Thoracic aorta (tissue), 2 donors: ENCODE measurements around the gene SYNGR1. TPM values are rescaled to one million over a fixed set of nuclear protein-coding genes. Genes with fewer than 3 reads are reported as not detected.
A peak's percentile ranks its signal among the peaks of the same experiment; 100 is the strongest.

Experiments used
- ATAC-seq: fragments of 150-250 bp; one replicate; pipeline ENCODE4 v1.8.0; 2017; ENCODE audit warnings: low read depth; ENCODE audit not compliant: insufficient number of reproducible peaks, low FRiP score
- DNase-seq: peaks from one replicate; pipeline ENCODE4 v3.0.0-alpha.2; 2020; ENCODE audit warnings: low spot score
- H3K27ac ChIP-seq, 2 donors: fragments of 200-600 bp; sonication (generic); 1 replicate in 1 of 2; 2 replicates in 1 of 2; pipeline ENCODE4 v1.5.1; 2016; ENCODE audit warnings: mild to moderate bottlenecking in 2 of 2, moderate library complexity in 2 of 2
- H3K27me3 ChIP-seq: fragments of 200-600 bp; sonication (generic); replicated peaks from 2 replicates; pipeline ENCODE4 v1.6.0; 2016; ENCODE audit warnings: mild to moderate bottlenecking; ENCODE audit not compliant: insufficient read depth
- H3K36me3 ChIP-seq: fragments of 200-600 bp; sonication (generic); one replicate; pipeline ENCODE4 v1.5.1; 2016
- H3K4me1 ChIP-seq, 2 donors: fragments of 200-600 bp; sonication (generic); 1 replicate in 1 of 2; 2 replicates in 1 of 2; pipeline versions ENCODE4 v1.5.1 to v1.6.0; 2016; ENCODE audit warnings: low read depth in 2 of 2, mild to moderate bottlenecking in 1 of 2; ENCODE audit not compliant: control insufficient read depth in 1 of 2
- H3K4me3 ChIP-seq: fragments of 200-600 bp; sonication (generic); 2 replicates; pipeline ENCODE4 v1.5.1; 2016; ENCODE audit warnings: mild to moderate bottlenecking
- H3K9me3 ChIP-seq: fragments of 200-600 bp; sonication (generic); 2 replicates; pipeline ENCODE4 v1.5.1; 2016
- CTCF ChIP-seq: fragments of 200-600 bp; sonication (generic); IDR thresholded peaks from one replicate; pipeline ENCODE4 v1.5.1; 2019; ENCODE audit warnings: antibody characterized with exemption
- total RNA-seq, 2 donors: library from RNA; depleted of rRNA; stranded (reverse); fragments of >200 nt; gene quantifications; one replicate each; pipeline versions ENCODE4 v1.1.0 to v1.2.3, GENCODE V29; 2016

Gene SYNGR1
- total RNA-seq, 2 donors from 2014 or later: 9.1 to 12.9 TPM

GRCh38 chr22:39309364-39309861 is 40.4 kb upstream of the SYNGR1 start:
- Histone ChIP-seq H3K27me3 (no peaks in the 10 kb centered on the region), H3K9me3 (no peaks in the 10 kb centered on the region), H3K4me3 (no peak overlapping the region), H3K27ac (peak overlapping the region; percentile 70 to 72), H3K4me1 (peaks cover 4 to 15% of the 10 kb centered on the region in 2 donors), H3K36me3 (peaks cover 30% of the 10 kb centered on the region)
- no peak for ATAC-seq
- TF ChIP-seq CTCF: peak; percentile 9
- DNase-seq: no peak

DNA sequence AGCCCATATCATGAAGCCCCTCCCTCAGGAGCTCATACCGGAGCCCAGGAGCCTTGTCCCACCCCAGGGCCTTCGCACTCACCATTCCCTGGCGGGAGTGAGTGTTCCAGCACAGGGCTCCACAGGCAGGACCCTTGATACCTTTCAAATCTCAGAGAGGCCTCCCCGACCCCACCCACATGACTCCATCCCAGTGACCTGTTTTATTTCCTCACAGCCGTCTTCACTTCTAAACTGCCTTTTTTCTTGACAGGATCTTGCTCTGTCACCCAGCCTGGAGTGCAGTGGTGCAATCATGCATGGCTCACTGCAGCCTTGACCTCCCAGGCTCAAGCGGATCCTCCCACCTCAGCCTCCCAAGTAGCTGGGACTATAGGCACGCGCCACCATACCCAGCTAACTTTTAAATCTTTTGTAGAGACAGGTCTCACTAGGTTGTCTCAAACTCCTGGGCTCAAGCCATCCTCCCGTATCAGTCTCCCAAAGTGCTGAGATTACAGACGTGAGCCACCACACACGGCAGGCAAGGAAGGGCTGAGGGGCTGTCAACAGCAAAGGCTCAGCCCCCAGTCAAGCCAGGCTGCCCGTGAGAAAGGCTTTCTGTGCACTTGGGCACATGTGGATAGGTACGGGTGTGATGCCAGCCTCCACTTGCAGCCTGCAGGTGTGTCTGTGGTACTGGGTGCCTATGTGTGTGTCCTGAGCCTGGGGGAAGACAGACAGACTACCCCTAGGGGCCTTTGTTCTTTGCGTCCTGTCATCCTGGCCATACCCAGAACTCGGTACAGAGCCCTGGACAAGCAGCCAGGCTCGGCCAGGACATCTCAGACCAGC is 39.7 kb upstream of the SYNGR1 start:
- DNase-seq: no peak
- TF ChIP-seq CTCF: no peak
- no peak overlapping the region for H3K4me3 ChIP-seq
- H3K27ac ChIP-seq: peak overlapping the region in 1 of 2 donors; percentile 70
- H3K27me3 ChIP-seq: no peaks in the 10 kb centered on the region
- no peaks in the 10 kb centered on the region for H3K9me3 ChIP-seq
- peaks cover 4 to 22% of the 10 kb centered on the region in 2 donors for H3K4me1 ChIP-seq
- no peak for ATAC-seq
- peaks cover 37% of the 10 kb centered on the region for H3K36me3 ChIP-seq

GRCh38 chr22:39311592-39312400 is 38.0 kb upstream of the SYNGR1 start:
- no peak for TF ChIP-seq CTCF
- DNase-seq: no peak
- no peaks in the 10 kb centered on the region for H3K9me3 ChIP-seq
- no peak overlapping the region for H3K4me3 ChIP-seq
- ATAC-seq: no peak
- no peak overlapping the region for H3K27ac ChIP-seq
- H3K4me1 ChIP-seq: peaks cover 8 to 39% of the 10 kb centered on the region in 2 donors
- peaks cover 51% of the 10 kb centered on the region for H3K36me3 ChIP-seq
- H3K27me3 ChIP-seq: no peaks in the 10 kb centered on the region

DNA sequence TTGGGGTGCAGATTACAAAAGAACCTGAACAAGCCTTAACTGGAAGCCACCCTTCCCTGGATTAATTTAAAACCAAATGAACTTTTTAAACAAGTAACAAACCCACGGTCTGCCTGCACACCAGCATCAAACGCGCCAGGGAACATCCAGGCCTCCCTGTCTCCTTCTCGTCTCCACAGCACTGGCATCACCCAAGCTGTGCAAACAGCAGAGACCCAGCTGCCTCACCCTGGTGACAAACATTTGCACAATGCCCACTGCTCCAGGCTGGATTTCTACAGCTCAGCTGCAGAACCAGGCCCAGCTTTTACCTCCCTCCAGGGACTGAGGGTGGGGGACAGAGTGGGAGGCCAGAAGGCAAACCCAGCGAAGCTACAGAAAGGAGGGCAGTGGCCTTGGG is 37.4 kb upstream of the SYNGR1 start:
- H3K27ac ChIP-seq: no peak overlapping the region
- peaks cover 15 to 45% of the 10 kb centered on the region in 2 donors for H3K4me1 ChIP-seq
- ATAC-seq (no peak), DNase-seq (no peak)
- no peak for TF ChIP-seq CTCF
- H3K4me3 ChIP-seq: no peak overlapping the region
- H3K36me3 ChIP-seq: peaks cover 57% of the 10 kb centered on the region
- no peaks in the 10 kb centered on the region for H3K27me3 ChIP-seq
- no peaks in the 10 kb centered on the region for H3K9me3 ChIP-seq
